Activated naive CD8-positive, alpha-beta T cell (primary cell): ENCODE data around the gene PP2D1.
A peak's percentile ranks its signal among the peaks of the same experiment; 100 is the strongest.
"Not testable (repeated sequence)": the region's sequence is repeated elsewhere in the genome, so short reads cannot be mapped to it uniquely, and the experiment has no call there.

Source experiments
- H3K27ac Mint-ChIP-seq: one replicate; pipeline ENCODE4 v1.8.0; 2021; ENCODE audit warnings: mixed read lengths
- H3K27me3 Mint-ChIP-seq: one replicate; pipeline ENCODE4 v1.8.0; 2021; ENCODE audit warnings: mixed read lengths
- H3K36me3 Mint-ChIP-seq: one replicate; pipeline ENCODE4 v1.8.0; 2021; ENCODE audit warnings: mixed read lengths
- H3K4me1 Mint-ChIP-seq: one replicate; pipeline ENCODE4 v1.8.0; 2021; ENCODE audit warnings: low read depth, mixed read lengths
- H3K4me3 Mint-ChIP-seq: one replicate; pipeline ENCODE4 v1.8.0; 2021; ENCODE audit warnings: mild to moderate bottlenecking, mixed read lengths
- H3K9me3 Mint-ChIP-seq: one replicate; pipeline ENCODE4 v1.8.0; 2021; ENCODE audit warnings: low read depth, mixed read lengths

The PP2D1 gene

DNA sequence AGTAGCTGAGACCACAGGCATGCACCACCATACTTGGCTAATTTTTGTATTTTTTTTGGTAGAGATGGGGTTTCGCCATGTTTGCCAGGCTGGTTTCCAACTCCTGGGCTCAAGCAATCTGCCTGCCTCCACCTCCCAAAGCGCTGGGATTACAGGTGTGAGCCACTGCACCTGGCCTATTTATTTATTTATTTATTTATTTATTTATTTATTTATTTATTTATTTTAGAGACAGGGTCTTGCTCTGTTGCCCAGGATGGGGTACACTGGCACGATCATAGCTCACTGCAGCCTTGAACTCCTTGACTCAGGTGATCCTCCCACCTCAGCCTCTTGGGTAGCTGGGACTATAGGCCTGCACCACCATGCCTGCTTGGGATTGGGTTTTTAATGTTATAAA lies 33.1 kb upstream of the PP2D1 start:
- not testable (repeated sequence) for H3K27ac Mint-ChIP-seq, H3K4me3 Mint-ChIP-seq, H3K9me3 Mint-ChIP-seq, H3K27me3 Mint-ChIP-seq, H3K36me3 Mint-ChIP-seq
- H3K4me1 Mint-ChIP-seq = peaks cover 74% of the 10 kb centered on the region

DNA sequence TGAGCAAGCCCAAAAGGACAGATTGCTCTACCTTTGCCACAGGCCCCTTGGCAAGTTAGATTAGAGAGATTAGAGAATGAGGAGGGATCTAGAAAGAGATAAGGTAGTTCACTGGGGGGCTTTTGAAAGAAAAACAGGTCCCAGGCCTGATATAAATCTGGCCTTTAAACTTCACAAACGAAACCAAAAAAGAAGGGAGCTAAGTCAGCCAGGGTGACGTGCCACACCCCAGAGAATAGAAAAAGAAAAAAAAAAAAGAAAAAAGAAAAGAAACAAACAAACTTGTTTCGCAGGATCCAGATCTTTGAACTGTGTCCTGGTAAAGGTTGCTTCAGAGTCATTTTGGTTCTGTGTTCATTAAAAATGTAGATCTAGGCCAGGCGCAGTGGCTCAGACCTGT lies 31.8 kb upstream of the PP2D1 start:
- H3K9me3 Mint-ChIP-seq = no peaks in the 10 kb centered on the region
- peak overlapping the region; percentile 92 for H3K4me3 Mint-ChIP-seq
- peak overlapping the region; percentile 84 for H3K27ac Mint-ChIP-seq
- H3K36me3 Mint-ChIP-seq = no peaks in the 10 kb centered on the region
- peaks cover 69% of the 10 kb centered on the region for H3K4me1 Mint-ChIP-seq
- H3K27me3 Mint-ChIP-seq = no peaks in the 10 kb centered on the region

DNA sequence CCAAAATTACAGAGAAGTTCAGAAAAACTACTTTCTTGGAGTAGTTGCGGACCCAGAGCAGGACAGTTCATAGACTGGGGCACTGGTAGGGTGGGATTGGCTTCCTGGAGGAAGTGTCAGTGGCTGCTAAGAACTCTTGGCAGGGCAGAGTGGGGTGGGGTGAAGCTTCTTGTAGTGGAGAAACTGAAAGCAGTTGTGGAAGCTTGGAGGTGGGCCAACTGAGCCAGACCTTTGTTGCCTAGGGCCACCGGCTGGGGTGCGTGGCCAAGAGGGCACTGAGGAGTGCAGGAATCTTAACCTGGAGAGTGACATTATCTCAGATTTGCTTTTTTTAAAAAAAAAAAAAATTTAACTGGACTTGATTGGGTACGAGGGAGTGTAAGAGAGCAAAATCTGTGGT lies 31.3 kb upstream of the PP2D1 start:
- Mint-ChIP-seq H3K27me3 (no peaks in the 10 kb centered on the region), H3K4me1 (peaks cover 71% of the 10 kb centered on the region), H3K36me3 (no peaks in the 10 kb centered on the region), H3K9me3 (no peaks in the 10 kb centered on the region), H3K4me3 (peak overlapping the region; percentile 92), H3K27ac (peak overlapping the region; percentile 84)

DNA sequence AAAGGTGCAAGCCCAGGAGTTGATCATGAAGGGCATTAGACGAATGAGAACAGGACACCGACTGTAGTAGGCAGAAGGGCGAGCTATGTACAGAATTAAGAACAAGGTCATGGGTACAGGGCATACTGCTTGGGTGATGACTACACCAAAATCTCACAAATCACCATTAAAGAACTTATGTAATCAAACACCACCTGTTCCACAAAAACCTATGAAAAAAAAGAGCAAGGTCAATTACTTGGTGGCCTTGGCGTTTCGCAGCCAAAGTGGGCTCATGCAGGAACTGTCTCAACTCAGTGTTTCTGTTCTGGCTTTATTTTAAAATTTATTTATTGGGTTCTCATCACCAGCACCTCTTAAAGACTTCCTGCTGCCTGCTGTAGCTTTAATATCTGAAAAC lies 30.3 kb upstream of the PP2D1 start:
- Mint-ChIP-seq H3K27ac (peak overlapping the region; percentile 88), H3K4me3 (peak overlapping the region; percentile 92), H3K36me3 (no peaks in the 10 kb centered on the region), H3K27me3 (no peaks in the 10 kb centered on the region), H3K4me1 (peaks cover 68% of the 10 kb centered on the region), H3K9me3 (no peaks in the 10 kb centered on the region)

DNA sequence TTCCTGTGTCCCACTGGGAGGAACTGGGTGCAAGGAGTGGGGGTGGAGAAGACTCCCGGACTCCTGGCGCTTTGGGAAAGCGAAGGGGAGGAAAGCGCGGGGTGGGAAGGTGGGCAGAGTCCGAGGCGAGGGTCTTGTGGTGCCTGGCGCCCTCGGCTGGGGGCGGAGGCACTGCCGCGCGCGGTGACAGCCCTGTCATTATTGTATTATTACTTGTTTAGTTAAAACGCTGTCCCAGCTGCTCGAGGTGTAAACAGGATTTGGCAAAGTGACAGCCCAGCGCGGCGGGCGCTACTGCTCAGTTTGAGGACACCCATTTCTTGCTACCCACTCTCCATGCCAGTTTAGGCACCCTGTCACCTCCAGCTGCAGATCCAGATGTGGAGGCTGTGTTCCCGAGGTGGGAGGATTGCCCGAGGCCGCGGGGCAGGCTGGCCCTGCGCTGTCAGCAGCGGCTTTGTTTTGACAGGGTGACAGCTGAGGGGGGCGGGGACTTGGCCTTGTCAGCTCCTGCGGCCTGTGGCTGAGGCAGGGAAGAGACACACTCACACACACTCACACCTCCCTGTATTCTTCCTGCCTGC lies 29.2 kb upstream of the PP2D1 start:
- Mint-ChIP-seq H3K36me3 (no peaks in the 10 kb centered on the region), H3K27me3 (no peaks in the 10 kb centered on the region), H3K4me3 (peak overlapping the region; percentile 92), H3K9me3 (no peaks in the 10 kb centered on the region), H3K4me1 (peaks cover 63% of the 10 kb centered on the region), H3K27ac (peak overlapping the region; percentile 88)

DNA sequence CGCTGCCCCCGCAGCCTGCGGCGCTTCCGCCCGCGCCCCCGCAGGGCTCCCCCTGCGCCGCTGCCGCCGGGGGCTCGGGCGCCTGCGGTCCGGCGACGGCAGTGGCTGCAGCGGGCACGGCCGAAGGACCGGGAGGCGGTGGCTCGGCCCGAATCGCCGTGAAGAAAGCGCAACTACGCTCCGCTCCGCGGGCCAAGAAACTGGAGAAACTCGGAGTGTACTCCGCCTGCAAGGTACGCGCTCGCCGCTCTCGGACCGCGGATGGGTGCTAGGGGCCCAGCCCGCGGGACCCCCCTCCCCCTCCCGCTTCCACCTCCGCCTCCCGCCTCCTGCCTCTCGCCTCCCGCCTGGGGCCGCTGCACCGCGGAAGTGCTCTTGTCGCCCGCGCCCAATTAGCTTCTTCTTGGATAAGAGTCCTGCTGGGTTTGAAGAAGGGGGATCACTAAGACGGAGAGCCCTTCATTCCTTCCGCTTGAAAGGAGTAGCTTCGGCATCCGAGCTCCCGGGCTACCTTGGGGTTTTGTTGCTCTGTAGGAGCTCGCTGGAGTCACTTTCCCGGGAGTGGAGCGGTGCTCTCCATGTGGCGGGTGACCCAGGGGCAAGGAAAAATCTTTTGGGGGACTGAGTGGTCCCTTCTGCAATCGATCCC lies 28.6 kb upstream of the PP2D1 start:
- Mint-ChIP-seq H3K4me1 (peaks cover 56% of the 10 kb centered on the region), H3K27me3 (no peaks in the 10 kb centered on the region), H3K4me3 (peak overlapping the region; percentile 92), H3K27ac (peak overlapping the region; percentile 88), H3K36me3 (no peaks in the 10 kb centered on the region), H3K9me3 (no peaks in the 10 kb centered on the region)

DNA sequence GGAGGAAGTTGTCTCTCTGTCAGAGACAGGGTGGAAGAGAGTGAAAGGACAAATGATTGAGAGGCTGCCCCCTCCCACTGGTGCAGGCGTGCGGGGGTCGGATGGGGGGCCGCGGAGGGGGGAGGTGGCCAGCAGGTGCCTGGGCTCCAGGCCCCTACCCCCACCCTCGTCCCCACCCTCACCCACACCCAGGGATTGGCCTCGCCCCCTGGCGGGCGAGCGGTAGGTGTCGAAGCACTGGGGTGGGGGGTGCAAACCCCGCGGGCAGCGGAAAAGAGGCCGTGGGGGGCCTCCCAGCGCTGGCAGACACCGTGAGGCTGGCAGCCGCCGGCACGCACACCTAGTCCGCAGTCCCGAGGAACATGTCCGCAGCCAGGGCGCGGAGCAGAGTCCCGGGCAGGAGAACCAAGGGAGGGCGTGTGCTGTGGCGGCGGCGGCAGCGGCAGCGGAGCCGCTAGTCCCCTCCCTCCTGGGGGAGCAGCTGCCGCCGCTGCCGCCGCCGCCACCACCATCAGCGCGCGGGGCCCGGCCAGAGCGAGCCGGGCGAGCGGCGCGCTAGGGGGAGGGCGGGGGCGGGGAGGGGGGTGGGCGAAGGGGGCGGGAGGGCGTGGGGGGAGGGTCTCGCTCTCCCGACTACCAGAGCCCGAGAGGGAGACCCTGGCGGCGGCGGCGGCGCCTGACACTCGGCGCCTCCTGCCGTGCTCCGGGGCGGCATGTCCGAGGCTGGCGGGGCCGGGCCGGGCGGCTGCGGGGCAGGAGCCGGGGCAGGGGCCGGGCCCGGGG lies 27.9 kb upstream of the PP2D1 start, which contains the start of gene KAT2B:
TSS of gene KAT2B (plus strand) at position 682 of the 783 bp plus-strand sequence. CDS start at position 714, 32 bp downstream.
- no peaks in the 10 kb centered on the region for H3K27me3 Mint-ChIP-seq
- H3K4me1 Mint-ChIP-seq = peaks cover 55% of the 10 kb centered on the region
- H3K4me3 Mint-ChIP-seq = peak within 1 kb of the TSS; percentile 92
- no peaks in the 10 kb centered on the region for H3K9me3 Mint-ChIP-seq
- H3K36me3 Mint-ChIP-seq = no peaks in the 10 kb centered on the region
- H3K27ac Mint-ChIP-seq = peak within 1 kb of the TSS; percentile 89

DNA sequence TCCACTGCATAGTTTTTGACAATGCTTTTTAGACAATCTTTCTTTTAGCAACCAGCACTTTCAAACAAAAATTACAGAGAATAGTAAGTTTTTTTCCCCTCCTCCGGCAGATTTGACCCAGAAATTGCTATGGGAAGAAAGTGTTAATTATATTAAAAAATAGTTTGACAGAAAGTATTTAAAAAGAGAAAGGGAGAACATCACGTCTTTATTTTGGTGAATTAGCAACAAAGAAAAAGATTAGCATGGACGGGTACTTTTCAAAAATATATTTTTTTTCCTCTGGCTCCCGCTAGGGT lies 27.4 kb upstream of the PP2D1 start:
- no peaks in the 10 kb centered on the region for H3K9me3 Mint-ChIP-seq
- peaks cover 52% of the 10 kb centered on the region for H3K4me1 Mint-ChIP-seq
- no peaks in the 10 kb centered on the region for H3K36me3 Mint-ChIP-seq
- peak overlapping the region; percentile 89 for H3K27ac Mint-ChIP-seq
- no peaks in the 10 kb centered on the region for H3K27me3 Mint-ChIP-seq
- peak overlapping the region; percentile 90 for H3K4me3 Mint-ChIP-seq

DNA sequence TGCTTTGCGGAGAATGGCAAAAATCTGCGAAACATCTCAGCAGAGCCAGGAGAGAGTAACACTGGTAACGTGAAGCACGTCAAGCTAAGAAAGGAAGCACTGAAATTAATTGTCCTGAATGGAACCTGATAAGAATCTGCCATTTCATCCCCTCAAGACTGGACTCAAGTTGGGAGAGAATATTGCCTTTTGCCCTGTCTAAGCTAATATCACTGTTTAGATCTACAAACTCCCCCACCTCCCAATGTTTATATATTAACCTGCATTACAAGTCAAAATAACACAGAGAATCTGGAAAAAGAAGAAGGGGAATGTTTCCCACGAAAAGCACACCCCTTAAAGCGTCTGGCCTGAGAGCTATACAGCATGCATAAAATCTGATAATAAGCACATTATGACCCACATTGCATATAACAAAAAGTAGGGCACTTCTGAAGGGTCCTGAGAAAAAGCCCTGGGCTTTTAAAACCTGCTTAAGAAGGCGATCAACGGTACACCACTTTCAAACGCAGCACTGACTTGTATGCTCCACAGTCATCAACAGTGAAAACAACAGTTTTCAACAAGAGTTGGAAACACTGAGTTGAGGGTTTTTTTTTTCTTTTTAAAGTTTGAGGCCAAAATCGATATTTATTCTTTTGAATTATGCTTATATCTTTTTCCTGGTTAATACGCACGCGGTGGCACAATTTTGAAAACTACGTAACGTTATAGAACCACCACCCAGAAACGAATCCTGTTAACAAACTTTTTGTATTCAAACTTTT lies 26.8 kb upstream of the PP2D1 start:
- no peaks in the 10 kb centered on the region for H3K36me3 Mint-ChIP-seq
- H3K4me1 Mint-ChIP-seq = peaks cover 47% of the 10 kb centered on the region
- H3K9me3 Mint-ChIP-seq = no peaks in the 10 kb centered on the region
- H3K4me3 Mint-ChIP-seq = peak overlapping the region; percentile 90
- peak overlapping the region; percentile 89 for H3K27ac Mint-ChIP-seq
- no peaks in the 10 kb centered on the region for H3K27me3 Mint-ChIP-seq

DNA sequence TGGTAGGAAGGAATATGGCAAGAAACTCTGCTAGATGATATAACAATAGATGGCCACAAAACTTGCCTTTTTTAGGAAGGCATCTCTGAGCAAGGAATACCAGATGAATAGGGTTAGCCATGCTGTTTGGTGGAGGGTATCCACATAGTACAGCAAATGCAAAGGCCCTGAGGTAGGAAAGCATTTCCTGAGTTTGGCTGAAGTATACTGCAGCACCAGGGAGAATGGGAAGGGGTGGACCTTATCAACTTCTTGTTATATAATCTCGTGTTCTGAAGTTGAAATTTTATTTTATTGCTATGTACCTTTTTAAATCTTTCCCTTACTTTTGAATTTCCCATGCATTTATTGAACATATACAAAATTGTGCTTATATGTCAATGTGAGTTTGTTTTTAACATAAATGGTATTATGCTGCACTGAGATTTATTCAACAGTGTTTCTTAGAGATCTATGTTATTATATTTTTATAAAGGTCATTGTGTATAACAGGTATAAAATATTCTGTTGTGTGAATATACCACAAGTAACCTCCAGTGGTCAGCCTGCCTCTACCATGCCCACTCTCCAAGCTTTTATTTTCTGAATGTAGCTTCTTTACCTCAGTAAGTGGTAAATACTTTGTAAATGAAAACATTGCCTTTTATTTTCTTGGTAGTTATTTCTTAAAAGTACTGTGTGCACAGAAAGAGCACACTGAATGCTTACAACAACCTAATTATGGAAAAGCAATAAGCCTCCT lies 25.4 kb upstream of the PP2D1 start:
- Mint-ChIP-seq H3K27ac (no peak overlapping the region), H3K4me3 (no peak overlapping the region), H3K4me1 (peaks cover 34% of the 10 kb centered on the region), H3K9me3 (no peaks in the 10 kb centered on the region), H3K36me3 (no peaks in the 10 kb centered on the region), H3K27me3 (no peaks in the 10 kb centered on the region)

DNA sequence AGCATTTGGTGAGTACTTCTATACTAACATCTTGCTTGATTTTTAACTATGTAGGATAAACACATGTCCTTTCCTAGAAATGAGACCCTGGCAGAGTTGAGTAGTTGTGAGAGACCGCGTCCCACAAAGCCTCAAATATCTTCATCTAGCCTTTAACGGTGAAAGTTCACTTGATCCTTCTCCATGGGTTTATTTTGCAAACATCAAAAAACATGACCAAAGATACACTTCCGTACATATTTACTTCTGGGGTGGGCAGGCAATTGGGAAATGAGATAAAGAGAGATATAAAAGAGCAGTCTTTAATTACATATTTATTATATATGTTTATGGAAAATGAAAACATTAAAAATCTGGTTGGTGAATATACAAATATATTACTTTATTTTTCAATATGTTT lies 23.0 kb upstream of the PP2D1 start:
- H3K4me3 Mint-ChIP-seq = no peak overlapping the region
- no peaks in the 10 kb centered on the region for H3K9me3 Mint-ChIP-seq
- H3K4me1 Mint-ChIP-seq = peaks cover 17% of the 10 kb centered on the region
- no peaks in the 10 kb centered on the region for H3K27me3 Mint-ChIP-seq
- no peaks in the 10 kb centered on the region for H3K36me3 Mint-ChIP-seq
- H3K27ac Mint-ChIP-seq = no peak overlapping the region

DNA sequence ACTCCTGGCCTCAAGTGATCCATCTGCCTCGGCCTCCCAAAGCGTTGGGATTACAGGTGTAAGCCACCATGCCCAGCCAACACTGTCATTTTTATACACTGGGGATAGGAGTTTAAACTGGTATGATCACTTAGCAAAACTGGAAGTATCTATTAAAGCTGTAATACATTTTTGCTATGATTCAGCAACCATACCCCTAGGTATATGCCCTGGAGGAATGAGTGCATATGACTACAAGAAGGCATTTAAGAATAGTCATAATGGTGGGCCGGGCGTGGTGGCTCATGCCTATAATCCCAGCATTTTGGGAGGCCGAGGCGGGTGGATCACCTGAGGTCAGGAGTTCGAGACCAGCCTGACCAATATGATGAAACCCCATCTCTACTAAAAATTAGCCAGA lies 19.9 kb upstream of the PP2D1 start:
- not testable (repeated sequence) for H3K9me3 Mint-ChIP-seq, H3K4me3 Mint-ChIP-seq, H3K27me3 Mint-ChIP-seq, H3K4me1 Mint-ChIP-seq, H3K36me3 Mint-ChIP-seq, H3K27ac Mint-ChIP-seq

DNA sequence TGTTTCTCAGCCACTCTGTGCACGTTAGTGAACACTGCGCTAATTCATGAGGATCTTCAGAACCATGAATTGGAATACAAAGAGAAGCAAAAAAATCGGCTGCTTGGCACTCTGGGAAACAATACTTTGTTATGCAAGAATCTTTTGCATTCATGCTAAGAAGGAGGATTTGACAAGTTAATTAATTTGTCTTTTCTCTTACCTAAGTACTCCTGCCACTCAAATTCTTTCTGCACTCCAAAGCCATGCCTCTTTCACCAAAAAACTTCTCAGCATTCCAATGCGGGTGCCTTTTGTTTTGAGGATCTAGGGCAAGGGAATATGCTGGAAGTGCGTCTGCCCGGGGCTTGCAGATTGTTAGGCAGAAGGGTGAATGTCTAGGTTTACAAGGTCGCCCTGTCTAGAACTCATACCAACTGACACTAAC lies 16.9 kb upstream of the PP2D1 start:
- Mint-ChIP-seq H3K9me3 (no peaks in the 10 kb centered on the region), H3K27ac (no peak overlapping the region), H3K4me1 (peaks cover 2% of the 10 kb centered on the region), H3K4me3 (no peak overlapping the region), H3K27me3 (no peaks in the 10 kb centered on the region), H3K36me3 (no peaks in the 10 kb centered on the region)

DNA sequence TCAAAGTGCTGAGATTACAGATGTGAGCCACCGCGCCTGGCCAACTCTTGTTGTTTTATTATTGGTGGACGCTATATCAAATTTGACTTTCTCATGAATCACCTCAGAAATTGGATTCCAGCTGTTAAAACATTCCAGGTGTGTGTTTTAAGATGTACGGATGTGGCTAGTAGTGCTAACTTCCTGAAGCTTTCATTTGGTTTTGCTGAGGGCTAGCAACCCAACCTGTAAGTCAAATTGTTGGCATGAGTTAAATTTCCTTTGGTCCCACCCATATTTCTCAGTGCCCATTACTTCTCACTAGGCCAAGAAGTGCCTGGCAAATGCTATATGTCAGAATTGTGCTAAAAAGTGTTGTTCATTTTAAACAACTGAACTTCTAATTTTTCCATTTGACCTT lies 15.1 kb upstream of the PP2D1 start:
- Mint-ChIP-seq H3K9me3 (no peaks in the 10 kb centered on the region), H3K4me1 (peaks cover 4% of the 10 kb centered on the region), H3K27ac (no peak overlapping the region), H3K27me3 (no peaks in the 10 kb centered on the region), H3K36me3 (no peaks in the 10 kb centered on the region), H3K4me3 (no peak overlapping the region)
